IMR-90 (cell line): ENCODE data around the gene PLEKHA8. TPM values are rescaled to one million over a fixed set of nuclear protein-coding genes. Genes with fewer than 3 reads are reported as not detected.

Experiments
- ATAC-seq: fragments of 200-7000 bp; cut with Tn5 transposase; 2 replicates; pipeline ENCODE4 v1.9.1; 2020; ENCODE audit warnings: low read depth, mild to moderate bottlenecking, moderate library complexity
- BruUV-seq: library from RNA; stranded (reverse); fragments of 400-500 nt; replicated peaks from 2 replicates; lab custom pipeline; 2021; lab: Mats Ljungman, UMichigan
- CTCF ChIA-PET: fragments of 300-600 bp; formaldehyde crosslinking; extraction: SDS; loops from one replicate; lab custom pipeline; 2021; ENCODE audit warnings: antibody characterized with exemption; lab: Yijun Ruan, JAX
- POLR2A ChIA-PET: fragments of 300-600 bp; sonication (Branson Sonifier 250); formaldehyde crosslinking; loops from one replicate; lab custom pipeline; 2022; ENCODE audit warnings: antibody characterized with exemption; ENCODE audit not compliant: unreplicated experiment; lab: Charles Lee
- DNase-seq: peaks from one replicate; pipeline ENCODE4 v3.0.0; 2013
- H2AFZ ChIP-seq: replicated peaks from 2 replicates; pipeline ENCODE3; 2013; ENCODE audit warnings: low read length, mild to moderate bottlenecking; ENCODE audit not compliant: poor library complexity
- H2AK5ac ChIP-seq: 2 replicates; pipeline ENCODE4 v1.6.1; 2013; ENCODE audit warnings: low read depth, low read length, inconsistent platforms
- H2AK9ac ChIP-seq: replicated peaks from 2 replicates; pipeline ENCODE3; 2013; ENCODE audit warnings: mild to moderate bottlenecking, low read depth, low read length, moderate library complexity; ENCODE audit not compliant: poor library complexity
- H2BK120ac ChIP-seq: 2 replicates; pipeline ENCODE4 v1.6.1; 2013; ENCODE audit warnings: low read depth, low read length, inconsistent platforms
- H2BK15ac ChIP-seq: 3 replicates; pipeline ENCODE4 v1.6.1; 2013; ENCODE audit warnings: low read depth, low read length, inconsistent platforms
- H2BK20ac ChIP-seq: 2 replicates; pipeline ENCODE4 v1.6.1; 2013; ENCODE audit warnings: low read depth, mild to moderate bottlenecking, inconsistent platforms, low read length, moderate library complexity
- H2BK5ac ChIP-seq: 2 replicates; pipeline ENCODE4 v1.6.1; 2013; ENCODE audit warnings: mild to moderate bottlenecking, low read depth, low read length, inconsistent platforms; ENCODE audit not compliant: poor library complexity, severe bottlenecking
- H3K14ac ChIP-seq: replicated peaks from 2 replicates; pipeline ENCODE4 v1.6.1; 2013; ENCODE audit warnings: low read depth, low read length, inconsistent platforms
- H3K18ac ChIP-seq: 2 replicates; pipeline ENCODE4 v1.6.1; 2013; ENCODE audit warnings: low read depth, low read length, control low read depth
- H3K23ac ChIP-seq: 2 replicates; pipeline ENCODE4 v1.6.1; 2013; ENCODE audit warnings: low read depth, low read length, inconsistent platforms
- H3K27ac ChIP-seq: 2 replicates; pipeline ENCODE4 v1.5.1; 2013; ENCODE audit warnings: mild to moderate bottlenecking, control low read depth, low read length; ENCODE audit not compliant: insufficient read depth
- H3K27me3 ChIP-seq: 2 replicates; pipeline ENCODE4 v1.6.1; 2013; ENCODE audit warnings: low read length; ENCODE audit not compliant: control insufficient read depth, insufficient read depth
- H3K36me3 ChIP-seq: 2 replicates; pipeline ENCODE4 v1.6.1; 2013; ENCODE audit warnings: low read length, mixed read lengths; ENCODE audit not compliant: control insufficient read depth, insufficient read depth
- H3K4ac ChIP-seq: 2 replicates; pipeline ENCODE4 v1.6.1; 2013; ENCODE audit warnings: low read depth, low read length, inconsistent platforms
- H3K4me1 ChIP-seq: 2 replicates; pipeline ENCODE4 v1.6.1; 2013; ENCODE audit warnings: low read length, mixed read lengths; ENCODE audit not compliant: control insufficient read depth, insufficient read depth
- H3K4me2 ChIP-seq: 2 replicates; pipeline ENCODE4 v1.6.1; 2013; ENCODE audit warnings: low read depth, mild to moderate bottlenecking, control low read depth, low read length, moderate library complexity
- H3K4me3 ChIP-seq: 2 replicates; pipeline ENCODE4 v1.5.1; 2013; ENCODE audit warnings: low read depth, mild to moderate bottlenecking, control low read depth, low read length, moderate library complexity; ENCODE audit not compliant: insufficient read depth
- H3K56ac ChIP-seq: 2 replicates; pipeline ENCODE4 v1.6.1; 2013; ENCODE audit warnings: low read length, inconsistent platforms; ENCODE audit not compliant: insufficient read depth; ENCODE audit errors: extremely low read depth
- H3K79me1 ChIP-seq, 2 experiments: 2 replicates each; pipeline ENCODE4 v1.6.1; 2013; ENCODE audit warnings: low read length in 2 of 2, inconsistent platforms in 1 of 2, low read depth in 1 of 2
- H3K9ac ChIP-seq: 2 replicates; pipeline ENCODE4 v1.6.1; 2013; ENCODE audit warnings: low read depth, low read length, control low read depth
- H3K9me1 ChIP-seq: 2 replicates; pipeline ENCODE4 v1.6.1; 2013; ENCODE audit warnings: low read length, inconsistent platforms; ENCODE audit not compliant: insufficient read depth
- H3K9me3 ChIP-seq: 2 replicates; pipeline ENCODE4 v1.6.1; 2013; ENCODE audit warnings: low read length; ENCODE audit not compliant: control insufficient read depth, insufficient read depth
- H4K20me1 ChIP-seq: 2 replicates; pipeline ENCODE4 v1.6.1; 2013; ENCODE audit warnings: low read length, inconsistent platforms; ENCODE audit not compliant: insufficient read depth
- H4K5ac ChIP-seq: 2 replicates; pipeline ENCODE4 v1.6.1; 2013; ENCODE audit warnings: mild to moderate bottlenecking, low read depth, low read length, control low read depth
- H4K8ac ChIP-seq, 2 experiments: 2 replicates each; pipeline ENCODE4 v1.6.1; 2013; ENCODE audit warnings: low read depth in 2 of 2, low read length in 2 of 2, control low read depth in 1 of 2, inconsistent platforms in 1 of 2
- H4K91ac ChIP-seq: 2 replicates; pipeline ENCODE4 v1.6.1; 2013; ENCODE audit warnings: low read depth, low read length, inconsistent platforms; ENCODE audit not compliant: insufficient read depth
- CEBPB ChIP-seq: IDR thresholded peaks from 2 replicates; pipeline ENCODE4 v1.6.1; 2012; ENCODE audit warnings: low read depth, low read length, improper control_type of control experiment
- MAFK ChIP-seq: IDR thresholded peaks from 2 replicates; pipeline ENCODE4 v1.6.1; 2012; ENCODE audit warnings: low read depth, low read length, improper control_type of control experiment
- SMC3 ChIP-seq: fragments of 150-350 bp; IDR thresholded peaks from 2 replicates; pipeline ENCODE4 v1.6.1; 2016; ENCODE audit warnings: low read depth, mild to moderate bottlenecking, antibody characterized with exemption, low read length, moderate library complexity
- USF2 ChIP-seq: fragments of 150-350 bp; IDR thresholded peaks from 2 replicates; pipeline ENCODE4 v1.6.1; 2017; ENCODE audit warnings: mild to moderate bottlenecking, antibody characterized with exemption, low read length, low read depth
- WGBS, 2 experiments: methylation state at CpG; one replicate each; pipeline versions ENCODE4 v1.1.5 to v1.1.7; 2013; ENCODE audit warnings: missing lambda C conversion rate in 2 of 2; ENCODE audit not compliant: insufficient read length in 1 of 2; ENCODE audit errors: extremely low coverage in 2 of 2; 5-methylcytosine and 5-hydroxymethylcytosine counted together
- dilution Hi-C: fragments of 300-500 bp; cut with HindIII; formaldehyde crosslinking; loops from one replicate; pipeline ENCODE4 v1.14.3; 2018; ENCODE audit warnings: low sequenced_read_pairs; ENCODE audit not compliant: unreplicated experiment
- in situ Hi-C: fragments of 300-500 bp; cut with MboI; formaldehyde crosslinking; loops from 3 replicates; pipeline ENCODE4 v1.14.3; 2019; ENCODE audit warnings: low sequenced_read_pairs, inconsistent platforms, mixed read lengths
- intact Hi-C: fragments of 100-400 bp; cut with micrococcal nuclease; formaldehyde crosslinking; loops from 2 replicates; pipeline ENCODE4 v1.10.0; 2022
- polyA plus RNA-seq, 3 experiments: library from polyadenylated mRNA; depleted of rRNA; stranded (reverse); fragments of >200 nt; gene quantifications; 2 replicates each; pipeline ENCODE4 v1.2.3, GENCODE V29; 2012; ENCODE audit warnings: low replicate concordance in 1 of 3
- total RNA-seq: library from RNA; depleted of rRNA; stranded (reverse); fragments of >200 nt; gene quantifications from 2 replicates; pipeline ENCODE4 v1.2.3, GENCODE V29; 2012

Gene PLEKHA8
- total and polyA plus RNA-seq, 2 of the 4 experiments (the other 2 are of a cell fraction) = 3.6 to 9.7 TPM

GRCh38 chr7:30104157-30104556, 75.9 kb downstream of the PLEKHA8 start:
- H4K20me1 ChIP-seq = no peaks in the 10 kb centered on the region
- H4K5ac ChIP-seq = no peak overlapping the region
- H3K36me3 ChIP-seq = no peaks in the 10 kb centered on the region
- dilution Hi-C loops = no loop called here
- H3K4ac ChIP-seq = no peak overlapping the region
- H2BK5ac ChIP-seq = no peak overlapping the region
- H4K8ac ChIP-seq = no peak overlapping the region
- no peak overlapping the region for H3K4me2 ChIP-seq
- no peak overlapping the region for H2AFZ ChIP-seq
- H3K9ac ChIP-seq = no peak overlapping the region
- no peak overlapping the region for H3K27ac ChIP-seq
- no TSS peak for BruUV-seq
- no peak overlapping the region for H2BK20ac ChIP-seq
- POLR2A ChIA-PET = interaction anchor here (0.6 kb wide), 1 partner anchor 31 kb away, joined by 3 read pairs; the partner anchor contains the start of gene MTURN
- CTCF ChIA-PET = no interaction called here
- H3K27me3 ChIP-seq = no peaks in the 10 kb centered on the region
- no peak overlapping the region for H2AK9ac ChIP-seq
- intact Hi-C loops = no loop called here
- no peak overlapping the region for H4K91ac ChIP-seq
- H3K9me1 ChIP-seq = no peaks in the 10 kb centered on the region
- H3K14ac ChIP-seq = no peak overlapping the region
- H3K9me3 ChIP-seq = no peaks in the 10 kb centered on the region
- no peak overlapping the region for H2BK15ac ChIP-seq
- H3K23ac ChIP-seq = no peak overlapping the region
- in situ Hi-C loops = no loop called here
- no peak overlapping the region for H3K4me3 ChIP-seq
- no peak overlapping the region for H3K56ac ChIP-seq
- no peak overlapping the region for H2BK120ac ChIP-seq
- DNase-seq = no peak
- H3K4me1 ChIP-seq = no peaks in the 10 kb centered on the region
- ATAC-seq = no peak
- no peak for TF ChIP-seq USF2
- no peak for TF ChIP-seq CEBPB
- TF ChIP-seq MAFK = peak; percentile 48; the same call in 1 of the 2 replicates
- no peak for TF ChIP-seq SMC3
- H2AK5ac ChIP-seq = no peak overlapping the region
- no peak overlapping the region for H3K18ac ChIP-seq
- H3K79me1 ChIP-seq = no peaks in the 10 kb centered on the region; a peak in 1 of 4 replicates
- no CpG with 5 or more reads among the region's 1 CpG for WGBS, 2 experiments
